HEK293T (cell line): ENCODE measurements around the gene RMDN2.

Source experiments
- BHLHE40 ChIP-seq: fragments of 450-650 bp; IDR thresholded peaks from 2 replicates; pipeline ENCODE4 v1.6.1; 2016; ENCODE audit warnings: mild to moderate bottlenecking, moderate library complexity, borderline replicate concordance
- ELF4 ChIP-seq: fragments of 450-650 bp; IDR thresholded peaks from 2 replicates; pipeline ENCODE4 v1.6.1; 2017; ENCODE audit warnings: antibody characterized with exemption
- FOXA1 ChIP-seq: fragments of 450-650 bp; IDR thresholded peaks from 2 replicates; pipeline ENCODE4 v1.6.1; 2016; ENCODE audit warnings: mild to moderate bottlenecking
- FOXM1 ChIP-seq: fragments of 450-650 bp; IDR thresholded peaks from 2 replicates; pipeline ENCODE4 v1.6.1; 2017; ENCODE audit warnings: mild to moderate bottlenecking, borderline replicate concordance
- NFRKB ChIP-seq: fragments of 450-650 bp; IDR thresholded peaks from 2 replicates; pipeline ENCODE4 v1.6.1; 2016; ENCODE audit warnings: mild to moderate bottlenecking, moderate library complexity
- PKNOX1 ChIP-seq: fragments of 450-650 bp; IDR thresholded peaks from 2 replicates; pipeline ENCODE4 v1.6.1; 2016
- TARDBP ChIP-seq: fragments of 450-650 bp; IDR thresholded peaks from 2 replicates; pipeline ENCODE4 v1.6.1; 2016

GRCh38 chr2:37911296-37911873 lies 13.7 kb upstream of the RMDN2 start:
- TF ChIP-seq FOXM1 (no peak), TARDBP (no peak), FOXA1 (no peak), NFRKB (no peak), BHLHE40 (no peak), ELF4 (no peak), PKNOX1 (no peak)
